ENCODE measurements around the gene ZFHX3. TPM values are rescaled to one million over a fixed set of nuclear protein-coding genes. Genes with fewer than 3 reads are reported as not detected.

Gene ZFHX3
- total RNA-seq, 4 donors from 2014 or later: 9.1 to 34.0 (median 12.0) TPM

GRCh38 chr16:72995151-72995881, 52.6 kb downstream of the ZFHX3 start:
- H3K27me3 ChIP-seq: no peaks in the 10 kb centered on the region
- no peaks in the 10 kb centered on the region for H3K4me1 ChIP-seq
- H3K9me3 ChIP-seq: no peaks in the 10 kb centered on the region
- H3K36me3 ChIP-seq: no peaks in the 10 kb centered on the region
- intact Hi-C loops (cut with DNase I; ENCODE audit: low total_unique reads): no loop called here
- no peak for DNase-seq
- peak in 1 of 4 experiments; percentile 15 for TF ChIP-seq CTCF (IDR thresholded peaks at IDR 0.05)
- no peak for TF ChIP-seq POLR2A (IDR thresholded peaks at IDR 0.05)
- H3K27ac ChIP-seq: no peak overlapping the region
- no peak overlapping the region for H3K4me3 ChIP-seq

- peaks cover 4 to 21% of the 10 kb centered on the region in 2 donors for H3K4me1 ChIP-seq
- no peaks in the 10 kb centered on the region for H3K27me3 ChIP-seq
- intact Hi-C loops (cut with DNase I; ENCODE audit: low total_unique reads): no loop called here
- H3K9me3 ChIP-seq: no peaks in the 10 kb centered on the region
- DNase-seq: no peak
- H3K4me3 ChIP-seq: no peak overlapping the region
- no peaks in the 10 kb centered on the region for H3K36me3 ChIP-seq
- peak overlapping the region; percentile 24 to 36 for H3K27ac ChIP-seq
- TF ChIP-seq POLR2A (IDR thresholded peaks at IDR 0.05) (no peak), CTCF (IDR thresholded peaks at IDR 0.05) (no peak)
These were observed 55.8 kb downstream of the ZFHX3 start for GRCh38 chr16:72992142-72992601.

- H3K36me3 ChIP-seq: no peaks in the 10 kb centered on the region
- no peaks in the 10 kb centered on the region for H3K27me3 ChIP-seq
- intact Hi-C loops (cut with DNase I; ENCODE audit: low total_unique reads): no loop called here
- no peak overlapping the region for H3K4me3 ChIP-seq
- peak overlapping the region; percentile 24 to 36 for H3K27ac ChIP-seq
- no peak for DNase-seq
- TF ChIP-seq CTCF (IDR thresholded peaks at IDR 0.05): no peak
- no peak for TF ChIP-seq POLR2A (IDR thresholded peaks at IDR 0.05)
- peaks cover 4 to 24% of the 10 kb centered on the region in 2 donors for H3K4me1 ChIP-seq
- no peaks in the 10 kb centered on the region for H3K9me3 ChIP-seq
These were observed 56.3 kb downstream of the ZFHX3 start for GRCh38 chr16:72991644-72992043.

- Histone ChIP-seq H3K27me3 (no peaks in the 10 kb centered on the region), H3K4me3 (no peak overlapping the region), H3K27ac (peak overlapping the region; percentile 13 to 81), H3K36me3 (no peaks in the 10 kb centered on the region), H3K9me3 (no peaks in the 10 kb centered on the region), H3K4me1 (peaks cover 4 to 26% of the 10 kb centered on the region in 2 donors)
- TF ChIP-seq POLR2A (IDR thresholded peaks at IDR 0.05): no peak
- TF ChIP-seq CTCF (IDR thresholded peaks at IDR 0.05): no peak
- DNase-seq: no peak
- intact Hi-C loops (cut with DNase I; ENCODE audit: low total_unique reads): no loop called here
These were observed 56.7 kb downstream of the ZFHX3 start for GRCh38 chr16:72991211-72991610.

- intact Hi-C loops (cut with DNase I; ENCODE audit: low total_unique reads): no loop called here
- peak overlapping the region; percentile 80 to 81 for H3K27ac ChIP-seq
These were observed 57.4 kb downstream of the ZFHX3 start for GRCh38 chr16:72990571-72990970.

More at GRCh38 chr16:72990571-72990970, 57.4 kb downstream of the ZFHX3 start:
- Histone ChIP-seq H3K36me3 (no peaks in the 10 kb centered on the region), H3K27me3 (no peaks in the 10 kb centered on the region), H3K9me3 (no peaks in the 10 kb centered on the region), H3K4me1 (peaks cover 4 to 27% of the 10 kb centered on the region in 2 donors), H3K4me3 (no peak overlapping the region)
- DNase-seq: no peak
- TF ChIP-seq CTCF (IDR thresholded peaks at IDR 0.05): no peak
- no peak for TF ChIP-seq POLR2A (IDR thresholded peaks at IDR 0.05)

Data from uterus (tissue), 4 donors.